GM18861 (cell line): ENCODE results near the gene C2orf76.

Source experiments
- ATAC-seq: cut with Tn5 transposase; IDR thresholded peaks from one replicate; pipeline ENCODE4 v1.9.1; 2021; ENCODE audit not compliant: unreplicated experiment

C2orf76 gene

DNA sequence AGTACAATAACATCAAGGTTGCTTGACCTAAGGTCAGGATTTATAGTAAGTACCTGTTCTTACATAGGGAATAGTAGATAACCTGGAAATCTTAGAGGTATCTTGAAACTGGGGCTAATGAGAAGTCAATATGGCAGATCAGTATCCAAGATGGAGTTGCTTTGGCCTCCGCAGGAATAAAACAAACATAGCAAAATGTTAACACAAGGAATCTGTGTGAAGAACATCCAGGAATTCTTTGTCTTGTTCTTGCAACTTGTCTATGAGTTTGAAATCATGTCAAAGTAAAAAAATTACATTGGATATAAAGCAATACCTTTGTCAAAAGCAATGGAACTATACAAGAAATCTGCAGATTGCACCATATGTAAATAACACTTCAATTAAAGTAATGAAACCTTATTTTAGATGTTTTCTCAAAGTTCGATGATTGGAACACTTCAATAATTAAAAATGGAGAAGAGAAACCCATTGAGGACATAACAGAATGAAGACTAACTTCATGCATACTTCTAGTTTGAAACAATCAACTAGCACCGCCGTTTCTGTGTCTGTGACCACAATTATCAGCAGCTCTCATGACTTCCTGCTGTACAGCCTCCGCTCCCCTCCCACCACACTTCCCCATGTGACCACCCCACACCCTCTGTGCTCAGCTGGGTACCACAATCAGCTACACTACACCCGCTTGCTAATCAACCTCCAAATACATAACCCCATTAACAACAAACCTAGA, 27.6 kb downstream of the C2orf76 start:
- ATAC-seq: peak; percentile 97

DNA sequence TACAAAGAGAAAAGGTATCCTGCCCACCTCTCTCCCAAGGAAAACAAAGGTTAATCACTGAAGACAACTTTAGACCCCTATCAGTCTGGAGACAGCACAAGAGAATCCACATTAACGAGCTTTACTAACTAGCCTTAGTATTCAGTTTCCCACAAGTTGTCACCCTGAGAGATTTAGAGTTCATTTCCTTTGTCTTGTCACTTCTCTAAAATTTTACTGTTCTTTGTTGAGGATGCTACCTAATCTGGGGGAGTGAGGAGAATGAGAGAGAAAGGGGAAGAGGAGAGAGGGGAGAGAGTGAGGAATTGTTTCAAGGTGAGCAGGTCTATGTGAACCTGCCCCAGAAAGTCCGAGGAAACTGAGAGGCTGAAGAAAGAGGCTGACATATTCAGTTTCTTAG, 28.4 kb downstream of the C2orf76 start:
- ATAC-seq: no peak

DNA sequence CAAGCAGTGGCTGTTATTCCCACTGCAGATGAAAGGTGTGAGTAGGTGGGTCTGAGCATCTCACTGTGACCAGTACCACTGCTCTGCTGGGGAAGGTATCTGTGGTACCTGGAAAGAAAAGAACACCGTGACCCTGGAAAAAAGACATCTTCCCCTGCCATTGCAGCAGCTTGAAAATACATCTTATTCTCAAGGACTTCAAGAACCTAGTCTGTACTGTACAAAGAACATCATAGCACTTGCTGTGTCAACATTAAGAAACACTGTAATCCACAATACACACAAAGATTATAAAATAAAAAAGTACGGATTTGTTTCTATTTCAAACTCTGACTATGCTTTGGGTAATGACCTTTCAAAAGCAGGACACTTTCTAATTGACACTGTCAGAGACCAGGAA, 28.9 kb downstream of the C2orf76 start:
- ATAC-seq: no peak

DNA sequence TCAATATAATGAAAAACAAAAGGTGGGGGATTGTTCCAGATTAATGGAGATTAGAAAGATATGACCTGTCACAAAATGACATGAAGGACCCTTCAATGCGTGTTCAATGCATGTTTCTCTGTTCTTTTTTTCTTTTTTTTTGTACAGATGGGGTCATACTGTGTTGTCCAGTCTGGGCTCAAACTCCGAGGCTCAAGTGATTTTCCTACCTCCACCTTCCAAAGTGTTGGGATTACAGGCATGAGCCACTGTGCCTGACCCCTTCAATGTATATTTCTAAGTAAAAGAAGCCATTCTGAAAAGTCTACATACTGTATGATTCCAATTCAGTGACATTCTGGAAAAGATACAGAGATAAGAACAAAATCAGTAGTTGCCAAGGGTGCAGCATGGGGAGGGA, 32.8 kb downstream of the C2orf76 start:
- no peak for ATAC-seq

DNA sequence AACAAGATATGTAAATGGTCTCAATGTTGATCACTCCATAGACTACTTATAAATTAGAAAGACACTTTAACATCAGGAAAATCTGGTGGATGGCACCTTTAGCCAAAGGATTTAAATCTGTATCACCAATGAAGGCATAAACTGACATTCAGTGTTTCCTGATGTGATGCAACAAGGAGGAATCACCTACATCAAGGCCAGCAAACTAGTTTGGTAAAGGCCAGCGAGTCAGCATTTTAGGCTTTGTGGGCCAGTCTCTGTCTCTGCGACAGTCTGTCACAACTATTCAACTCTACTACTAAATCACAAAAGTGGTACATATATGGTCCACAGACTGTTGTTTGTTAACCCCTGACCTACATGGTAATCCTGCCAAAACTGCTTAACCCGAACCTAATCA, 33.3 kb downstream of the C2orf76 start:
- no peak for ATAC-seq

DNA sequence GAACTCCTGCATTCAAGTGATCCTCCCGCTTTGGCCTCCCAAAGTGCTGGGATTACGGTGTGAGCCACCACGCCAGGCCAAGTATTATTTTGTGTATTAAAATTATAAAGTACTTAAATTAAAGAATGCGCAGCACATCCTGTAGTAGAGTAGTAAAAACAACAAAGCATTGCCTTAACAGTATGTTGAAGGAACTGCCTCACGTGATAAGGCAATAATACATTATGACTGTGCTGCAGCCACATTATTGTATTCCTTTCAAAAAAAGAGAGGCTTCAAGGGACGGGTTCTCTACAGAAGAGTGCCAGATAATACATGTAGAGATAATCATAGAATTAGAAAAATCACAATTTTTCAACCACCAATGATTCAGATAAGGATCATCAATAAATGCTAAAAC, 33.7 kb downstream of the C2orf76 start:
- no peak for ATAC-seq

DNA sequence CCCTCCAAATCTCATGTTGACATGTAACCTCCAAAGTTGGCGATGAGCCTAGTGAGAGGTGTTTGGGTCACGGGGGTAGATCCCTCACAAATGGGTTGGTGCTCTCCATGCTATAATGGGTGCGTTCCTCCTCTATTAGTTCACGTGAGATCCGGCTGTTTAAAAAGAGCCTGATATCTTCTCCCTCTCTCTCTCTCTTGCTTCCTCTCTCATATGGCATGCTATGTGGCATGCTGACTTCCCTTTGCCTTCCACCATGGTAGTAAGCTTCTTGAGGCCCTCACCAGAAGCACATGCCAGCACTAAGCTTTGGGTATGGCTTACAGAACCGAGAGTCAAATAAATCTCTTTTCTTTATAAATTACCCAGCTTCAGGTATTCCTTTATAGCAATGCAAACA, 39.2 kb downstream of the C2orf76 start:
- no peak for ATAC-seq

DNA sequence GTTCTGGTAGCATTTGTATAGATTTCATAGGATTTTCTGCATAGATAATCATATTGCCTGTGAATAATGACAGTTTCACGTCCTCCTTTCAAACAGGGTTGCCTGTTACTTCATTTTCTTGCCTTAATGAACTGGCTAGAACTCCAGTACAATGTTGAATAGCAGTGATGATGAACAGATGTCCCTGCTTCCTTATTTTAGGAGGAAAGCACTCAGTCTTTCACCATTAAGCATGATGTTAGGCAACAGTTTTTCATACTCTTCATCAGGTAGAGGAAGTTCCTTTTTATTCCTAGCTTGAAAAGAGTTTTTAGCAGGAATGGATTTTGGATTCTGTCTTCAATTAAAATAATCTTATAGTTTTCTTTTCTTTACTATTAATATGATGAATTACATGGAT, 39.7 kb downstream of the C2orf76 start:
- ATAC-seq: no peak

DNA sequence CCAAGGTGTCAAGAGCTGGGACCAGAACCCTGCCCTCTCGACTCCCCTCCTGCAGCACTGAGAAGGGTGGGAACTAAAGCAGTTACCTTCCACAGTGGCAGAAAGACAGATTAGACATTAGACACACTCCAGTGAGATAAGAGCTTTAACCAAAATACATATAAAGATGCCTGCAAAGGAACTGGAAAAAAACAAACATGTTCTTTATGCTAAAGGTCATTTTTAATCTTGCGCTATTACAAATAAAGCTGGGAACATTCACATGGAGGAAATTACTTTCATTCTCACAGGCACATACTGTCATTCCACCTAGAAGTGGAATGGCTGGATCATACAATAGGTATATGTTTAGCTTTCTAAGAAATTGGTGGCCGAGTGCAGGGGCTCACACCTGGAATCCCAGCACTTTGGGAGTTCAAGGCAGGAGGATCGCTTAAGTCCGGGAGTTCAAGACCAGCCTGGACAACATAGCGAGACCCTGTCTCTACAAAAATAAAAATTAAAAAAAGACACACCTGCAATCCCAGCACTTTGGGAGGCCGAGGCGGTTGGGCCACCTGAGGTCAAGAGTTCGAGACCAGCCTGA, 41.9 kb downstream of the C2orf76 start:
- ATAC-seq: no peak

DNA sequence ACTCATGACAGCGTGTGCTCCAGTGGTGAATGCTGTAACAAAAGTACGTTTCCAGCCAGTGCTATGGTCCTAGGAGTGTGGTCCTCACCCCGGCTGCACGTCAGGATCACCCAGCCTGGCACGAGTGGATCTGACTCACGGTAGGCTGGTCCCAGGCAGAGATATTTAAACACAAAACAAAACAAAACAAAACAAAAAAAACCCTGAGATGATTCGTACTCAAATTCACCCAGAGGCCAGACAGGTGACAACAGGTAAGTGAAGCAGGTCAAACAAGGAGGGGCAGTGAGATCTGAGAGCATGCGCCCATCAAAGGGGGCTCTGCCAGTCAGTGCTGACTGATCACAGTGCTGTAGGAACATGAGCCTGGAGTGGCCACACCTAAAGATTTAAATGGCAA, 43.2 kb downstream of the C2orf76 start:
- ATAC-seq: no peak

DNA sequence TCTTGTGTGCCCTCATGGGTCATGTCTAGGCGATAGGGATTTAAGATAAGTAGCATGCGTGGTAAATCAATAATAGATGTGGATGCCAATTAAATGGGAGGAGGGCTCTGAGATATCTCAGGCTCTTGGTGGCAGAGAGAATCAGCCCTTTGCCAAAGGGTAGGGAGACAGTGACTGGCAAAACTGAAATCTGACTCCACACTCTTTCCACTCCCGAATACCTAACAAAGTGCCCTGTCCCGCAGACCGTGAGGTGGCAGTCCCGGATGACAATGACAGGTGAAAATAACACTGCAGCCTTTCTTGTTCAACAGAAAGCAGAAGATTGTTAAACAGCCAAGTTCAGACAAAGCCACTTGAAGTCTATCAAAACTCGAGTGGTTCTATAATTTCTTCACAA, 47.0 kb downstream of the C2orf76 start:
- ATAC-seq: no peak

DNA sequence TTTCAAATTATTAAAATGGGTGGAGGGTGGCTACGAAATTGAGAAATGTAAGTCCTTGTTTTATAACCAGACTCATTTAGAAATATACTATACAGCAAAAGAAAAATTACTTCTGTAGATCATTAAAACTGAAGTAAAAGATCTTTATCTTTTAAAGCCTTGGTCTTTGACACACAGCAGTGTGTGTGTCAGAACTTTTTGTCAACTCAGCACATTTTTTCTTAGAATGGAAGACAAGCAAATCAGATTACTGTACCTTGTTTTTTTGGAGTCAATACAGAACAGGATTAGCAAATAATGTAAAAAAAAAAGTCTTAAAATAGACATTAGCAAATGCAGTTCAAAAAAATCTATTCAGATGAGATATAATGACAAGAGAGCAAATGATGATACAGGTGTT, 49.1 kb downstream of the C2orf76 start:
- ATAC-seq: no peak

DNA sequence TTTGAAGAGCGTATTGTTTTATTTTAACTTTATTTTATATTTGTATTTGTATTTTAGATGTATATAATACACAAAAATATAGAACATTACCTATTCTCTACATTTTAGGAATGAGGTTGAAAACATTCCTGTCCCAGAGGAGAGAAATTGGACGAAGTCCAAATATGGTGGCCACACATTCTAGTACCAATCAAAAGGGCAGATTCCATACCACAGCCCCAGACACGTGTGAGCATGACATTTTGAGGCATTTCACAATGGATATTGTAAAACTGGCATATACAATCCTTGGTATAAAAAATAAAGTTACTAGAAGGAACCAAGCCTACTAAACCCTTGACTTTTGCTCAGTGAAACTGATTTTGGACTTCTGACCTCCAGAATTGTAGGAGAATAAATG, 50.6 kb downstream of the C2orf76 start:
- ATAC-seq: no peak

DNA sequence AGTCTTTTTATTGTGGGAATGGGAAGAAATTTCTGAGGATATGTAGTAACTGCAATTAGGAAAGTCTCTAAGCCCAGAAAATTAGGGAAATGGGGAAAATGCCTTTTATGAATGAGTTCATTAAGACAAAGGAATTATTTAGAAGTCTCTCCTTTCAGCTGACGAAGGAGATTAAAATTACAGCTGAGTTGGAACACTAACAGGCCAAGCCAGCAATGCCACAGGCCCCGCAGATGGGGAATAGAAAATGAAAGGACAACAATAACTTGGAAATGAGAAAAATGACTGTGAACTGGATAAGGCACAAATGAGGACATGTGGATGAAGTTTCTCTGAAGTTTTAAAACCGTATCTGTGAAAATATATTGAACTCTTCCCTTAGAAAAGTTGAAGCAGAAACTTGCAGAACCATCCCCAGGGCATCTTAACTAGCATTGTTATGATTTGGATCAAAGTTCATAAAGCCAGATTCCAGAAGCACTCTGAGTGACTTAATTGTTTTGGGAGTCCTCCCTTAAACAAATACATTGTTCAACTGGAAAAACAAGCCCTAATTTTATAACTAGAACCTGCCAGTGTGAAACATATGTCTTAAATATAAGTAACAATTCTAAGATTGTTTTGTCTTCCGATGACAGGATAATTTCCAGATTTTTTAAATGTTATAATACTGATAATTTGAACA, 51.3 kb downstream of the C2orf76 start:
- ATAC-seq: no peak

DNA sequence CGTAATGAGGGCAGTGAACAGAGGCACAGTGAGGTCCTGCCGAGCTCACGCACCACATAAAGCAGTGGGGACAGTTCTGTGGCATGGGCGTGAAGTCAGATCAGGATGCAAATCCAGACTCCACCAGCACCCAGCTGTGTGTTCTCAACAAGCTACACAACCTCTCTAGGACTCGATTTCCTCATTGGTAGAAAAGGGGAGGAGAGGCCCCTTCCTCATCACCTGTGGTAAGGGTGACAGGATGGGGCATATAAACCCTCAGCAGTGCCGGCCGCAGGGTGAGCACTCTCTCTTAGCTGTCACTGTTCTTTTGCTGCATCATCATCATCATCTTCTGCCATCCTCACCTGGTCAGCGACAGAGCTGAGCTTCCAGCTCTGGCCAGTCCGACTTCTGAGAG, 54.8 kb downstream of the C2orf76 start:
- ATAC-seq: no peak

DNA sequence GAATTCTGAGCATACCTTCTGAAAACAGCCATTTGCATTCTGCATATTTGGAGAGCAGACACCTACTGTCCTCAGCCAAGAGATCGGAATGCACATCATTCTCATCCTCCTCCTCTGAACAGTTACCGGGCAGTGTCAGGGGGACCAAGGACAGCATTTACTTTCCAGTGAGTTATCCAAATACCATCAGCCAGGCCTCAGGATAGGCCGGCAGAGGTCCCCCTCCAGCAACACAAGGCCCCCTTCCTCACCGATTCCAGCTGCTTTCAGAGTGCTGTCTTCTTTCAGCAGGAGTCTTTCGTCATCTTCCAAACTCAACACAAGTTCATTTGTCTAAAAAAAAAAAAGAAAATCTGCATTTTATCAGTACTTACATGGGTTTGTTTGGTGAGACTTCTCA, 55.3 kb downstream of the C2orf76 start:
- ATAC-seq: no peak

DNA sequence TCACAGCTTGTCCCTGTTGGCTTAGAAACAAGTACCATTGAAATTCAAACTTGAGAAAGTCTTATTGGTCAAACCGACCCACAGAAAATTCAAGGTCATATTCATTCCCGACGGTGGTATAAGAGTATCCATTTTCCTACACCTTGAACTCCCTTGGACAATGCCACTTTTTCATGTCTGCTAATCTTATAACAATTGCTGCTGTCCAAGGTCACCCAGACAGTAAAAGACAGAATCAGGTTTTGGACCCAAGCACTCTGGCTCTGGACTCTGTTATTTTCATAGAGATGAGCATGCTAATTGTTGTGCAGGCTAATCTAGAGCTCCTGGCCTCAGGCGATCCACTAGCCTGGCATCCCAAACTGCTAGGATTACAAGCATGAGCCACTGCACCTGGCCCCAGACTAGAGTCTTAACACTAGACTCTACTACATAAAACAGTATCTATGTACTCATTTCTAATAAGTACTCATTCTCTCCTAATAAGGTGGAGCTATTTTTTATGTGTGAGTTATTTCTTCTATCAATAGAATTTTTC, 57.8 kb downstream of the C2orf76 start:
- no peak for ATAC-seq

DNA sequence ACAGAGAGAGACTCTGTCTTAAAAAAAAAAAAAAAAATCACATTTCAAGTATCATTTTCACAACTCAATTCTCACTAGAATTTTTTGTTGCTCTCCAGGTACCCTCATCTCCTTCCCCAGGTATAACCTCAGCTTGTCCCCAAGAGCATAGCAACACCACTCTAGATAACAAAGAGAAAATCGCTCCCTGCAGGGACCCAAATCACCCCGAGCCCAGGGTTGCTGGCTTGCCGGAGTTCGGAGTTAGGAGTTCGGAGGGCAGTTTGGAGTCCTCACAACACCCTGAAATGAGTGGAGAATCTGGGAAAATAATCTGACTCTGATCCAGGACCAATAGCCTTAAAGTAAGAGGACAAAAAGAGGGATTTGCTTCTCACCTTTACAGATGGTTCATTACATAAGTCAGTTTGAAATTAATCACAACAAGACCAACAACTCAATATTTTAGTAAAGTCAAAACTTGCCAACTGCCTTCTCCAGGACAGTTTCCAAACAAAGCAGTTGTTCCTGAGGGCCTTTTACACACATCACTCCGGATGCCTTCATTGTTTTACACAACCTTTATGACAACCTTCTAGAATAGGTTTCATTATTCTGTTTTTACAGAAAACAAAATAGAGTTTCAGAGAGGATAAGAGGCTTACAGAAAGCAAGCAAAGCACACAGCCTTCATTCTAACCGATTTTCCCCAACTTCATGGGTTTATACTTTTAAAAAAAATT, 59.1 kb downstream of the C2orf76 start:
- ATAC-seq: no peak

DNA sequence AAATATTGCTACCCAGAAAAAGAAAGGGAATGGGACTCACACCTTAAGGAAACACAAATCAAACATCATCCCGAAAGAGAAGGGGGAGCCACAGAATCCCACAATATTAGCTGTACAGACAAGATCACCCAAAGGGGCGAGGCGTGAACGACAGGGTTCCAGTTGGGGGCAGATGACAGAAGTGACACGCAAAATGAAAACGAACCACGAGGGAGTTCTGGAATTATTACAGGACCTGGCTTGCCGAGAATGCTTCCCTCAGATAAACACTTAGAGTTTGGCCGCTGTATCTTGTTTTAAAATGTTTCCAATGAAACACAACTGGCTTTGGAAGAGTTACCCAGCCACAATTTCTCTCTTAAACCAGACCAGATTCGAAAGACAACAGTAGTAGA, 60.4 kb downstream of the C2orf76 start:
- ATAC-seq: no peak

DNA sequence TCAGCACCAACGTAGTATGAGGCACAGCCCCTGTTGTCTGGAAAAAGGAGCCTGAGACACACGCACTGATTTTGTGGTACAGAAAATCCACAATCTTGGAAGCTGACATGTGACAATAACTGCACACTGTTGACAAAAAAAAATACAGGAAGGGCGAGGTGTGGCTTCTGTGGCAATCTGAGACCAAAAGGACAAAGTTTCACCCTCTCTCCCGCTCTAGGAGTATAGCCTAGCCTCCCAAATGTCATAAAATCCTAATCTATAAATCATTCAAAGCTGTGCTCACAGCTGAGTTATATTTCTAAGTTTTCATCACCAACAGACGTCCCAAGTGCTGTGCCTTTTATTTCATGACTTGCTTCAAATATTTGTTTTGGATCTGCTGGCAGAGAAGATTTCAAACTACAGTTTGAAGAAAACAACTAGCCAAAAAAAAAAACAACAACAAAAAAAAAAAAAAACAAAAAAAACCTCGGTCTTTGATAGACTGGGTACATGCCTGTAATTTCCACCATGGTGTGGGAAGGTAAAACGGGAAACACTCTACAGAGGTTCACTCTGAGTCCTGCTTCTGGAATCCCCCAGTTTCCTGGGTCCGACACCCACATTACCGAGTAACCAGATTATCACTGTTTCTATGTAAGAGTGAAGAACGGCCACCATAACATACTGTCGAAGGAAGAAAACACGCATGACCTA, 61.0 kb downstream of the C2orf76 start:
- ATAC-seq: no peak

DNA sequence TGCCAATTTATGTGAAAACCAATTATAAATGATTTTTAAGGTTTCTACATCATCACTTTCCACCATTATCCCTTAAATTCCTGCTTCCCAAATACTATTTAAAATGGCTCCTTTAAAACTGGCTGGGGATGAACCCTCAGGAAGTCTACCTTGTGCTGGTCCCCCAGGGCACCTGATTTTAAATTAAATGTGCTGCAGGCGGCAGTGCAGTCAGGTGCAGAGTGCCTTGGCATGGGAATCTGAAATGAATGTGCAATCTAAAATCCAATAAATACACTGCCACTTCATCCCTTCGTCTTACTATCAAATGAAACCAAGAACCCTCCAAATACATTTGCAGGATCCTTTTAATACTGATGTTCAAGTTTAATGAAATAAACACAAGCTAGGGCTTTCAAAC, 61.8 kb downstream of the C2orf76 start:
- ATAC-seq: no peak
